ENCODE results near the gene FAM110A. TPM values are rescaled to one million over a fixed set of nuclear protein-coding genes. Genes with fewer than 3 reads are reported as not detected.

FAM110A gene
- total and polyA plus RNA-seq, 9 of the 15 experiments (the other 6 are each of a cell fraction or from before 2014, with no cell fraction given): 0.73 to 15.5 (median 3.6) TPM

- TF ChIP-seq CHD7 (IDR thresholded peaks at IDR 0.05; ENCODE audit: low read depth, low read length) (no peak), SAP30 (IDR thresholded peaks at IDR 0.05; ENCODE audit: borderline replicate concordance, insufficient read depth, low read depth, low read length, poor library complexity, severe bottlenecking) (no peak), BRD4 (IDR thresholded peaks at IDR 0.05) (no peak), MGA (IDR thresholded peaks at IDR 0.05) (no peak)
Observed at GRCh38 chr20:824490-824889, 9.0 kb upstream of the FAM110A start (continued).
